VCaP (cell line): ENCODE measurements around the gene KCTD16.

Experiments used
- H3K27ac ChIP-seq: fragments of 450-650 bp; 2 replicates; pipeline ENCODE4 v1.5.1; 2017
- TF ChIP-seq, protein P1 (sequence below): fragments of 450-650 bp; conservative IDR thresholded peaks from 2 replicates; pipeline ENCODE4 v1.5.1; 2017; ENCODE audit warnings: mild to moderate bottlenecking, moderate library complexity

KCTD16 gene

DNA sequence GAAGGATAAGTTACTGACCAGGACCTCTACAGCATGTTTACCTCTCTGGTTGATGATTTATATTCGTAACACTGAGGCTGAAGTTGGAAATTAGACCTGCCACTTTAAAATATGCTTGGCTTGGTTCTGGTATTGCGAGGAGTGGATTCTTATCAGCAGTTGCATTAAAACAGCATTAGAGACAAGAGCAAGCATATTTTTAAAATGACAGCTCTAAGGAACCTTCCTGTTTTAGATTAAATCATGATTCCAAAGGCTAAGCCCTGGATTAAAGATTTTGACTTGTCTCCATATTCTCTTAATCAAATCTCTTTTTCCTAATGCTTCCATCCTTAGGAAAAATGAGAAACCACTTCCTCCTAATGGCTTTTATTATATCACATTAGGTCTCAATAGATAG is 277.8 kb downstream of the KCTD16 start:
- H3K27ac ChIP-seq = no peak overlapping the region
- TF ChIP-seq, protein P1, sequence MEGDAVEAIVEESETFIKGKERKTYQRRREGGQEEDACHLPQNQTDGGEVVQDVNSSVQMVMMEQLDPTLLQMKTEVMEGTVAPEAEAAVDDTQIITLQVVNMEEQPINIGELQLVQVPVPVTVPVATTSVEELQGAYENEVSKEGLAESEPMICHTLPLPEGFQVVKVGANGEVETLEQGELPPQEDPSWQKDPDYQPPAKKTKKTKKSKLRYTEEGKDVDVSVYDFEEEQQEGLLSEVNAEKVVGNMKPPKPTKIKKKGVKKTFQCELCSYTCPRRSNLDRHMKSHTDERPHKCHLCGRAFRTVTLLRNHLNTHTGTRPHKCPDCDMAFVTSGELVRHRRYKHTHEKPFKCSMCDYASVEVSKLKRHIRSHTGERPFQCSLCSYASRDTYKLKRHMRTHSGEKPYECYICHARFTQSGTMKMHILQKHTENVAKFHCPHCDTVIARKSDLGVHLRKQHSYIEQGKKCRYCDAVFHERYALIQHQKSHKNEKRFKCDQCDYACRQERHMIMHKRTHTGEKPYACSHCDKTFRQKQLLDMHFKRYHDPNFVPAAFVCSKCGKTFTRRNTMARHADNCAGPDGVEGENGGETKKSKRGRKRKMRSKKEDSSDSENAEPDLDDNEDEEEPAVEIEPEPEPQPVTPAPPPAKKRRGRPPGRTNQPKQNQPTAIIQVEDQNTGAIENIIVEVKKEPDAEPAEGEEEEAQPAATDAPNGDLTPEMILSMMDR = no peak

DNA sequence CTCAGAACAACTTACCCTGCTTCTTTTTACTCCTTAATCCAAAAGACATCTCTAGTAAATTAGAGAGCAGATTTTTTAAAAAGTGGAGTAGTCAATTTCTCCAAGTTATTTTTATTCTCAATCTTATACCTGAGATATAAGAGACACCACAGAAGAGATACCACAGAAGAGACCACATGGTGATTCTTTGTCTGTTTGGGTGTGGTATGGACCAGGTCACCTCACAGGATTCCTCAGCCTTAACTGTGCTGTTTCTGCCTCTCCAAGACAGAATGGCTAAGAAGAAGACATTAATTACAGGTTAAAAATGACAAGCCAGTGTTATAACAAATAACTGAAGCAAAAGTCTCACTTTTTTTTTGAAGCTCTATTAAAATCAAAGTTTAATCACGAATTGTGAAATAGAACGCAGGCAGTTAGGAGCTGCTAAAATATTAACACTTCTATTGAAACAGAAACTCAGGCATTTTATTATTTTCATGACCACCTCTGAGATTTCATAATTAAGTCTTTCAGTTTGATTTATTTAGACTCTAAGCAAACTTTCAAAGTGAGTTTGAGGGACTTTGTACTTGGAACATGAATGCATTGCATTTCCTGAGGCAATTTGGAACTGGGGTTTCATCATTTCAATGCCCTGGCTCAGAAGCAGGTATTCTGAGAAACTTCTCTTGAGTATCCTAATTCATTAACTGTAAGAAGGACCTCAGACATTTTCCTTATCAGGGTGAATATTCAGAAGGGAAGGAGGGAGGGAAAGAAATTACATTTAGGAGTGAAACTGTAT is 280.7 kb downstream of the KCTD16 start:
- TF ChIP-seq, protein P1 = no peak

DNA sequence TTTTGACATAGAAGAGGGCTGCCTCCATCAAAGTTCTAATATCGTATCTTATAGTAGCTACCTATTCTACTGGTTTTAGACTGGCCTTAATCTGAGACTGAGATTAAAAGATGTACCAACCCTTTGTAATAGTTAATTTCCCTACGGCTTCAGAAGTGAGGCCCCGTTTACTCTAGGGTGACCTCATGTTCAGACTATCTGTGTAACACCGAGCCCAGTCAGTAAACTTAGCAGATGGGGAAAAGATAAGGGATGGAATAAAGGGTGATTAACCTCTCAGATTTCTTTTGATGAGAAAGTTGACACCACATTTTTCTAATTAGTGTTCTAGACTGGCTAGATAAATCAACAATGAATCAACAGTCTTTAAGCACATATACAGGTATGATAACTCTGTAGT is 283.1 kb downstream of the KCTD16 start:
- TF ChIP-seq, protein P1 = no peak
- H3K27ac ChIP-seq = no peak overlapping the region

More for the DNA sequence above, 280.7 kb downstream of the KCTD16 start:
- no peak overlapping the region for H3K27ac ChIP-seq

DNA sequence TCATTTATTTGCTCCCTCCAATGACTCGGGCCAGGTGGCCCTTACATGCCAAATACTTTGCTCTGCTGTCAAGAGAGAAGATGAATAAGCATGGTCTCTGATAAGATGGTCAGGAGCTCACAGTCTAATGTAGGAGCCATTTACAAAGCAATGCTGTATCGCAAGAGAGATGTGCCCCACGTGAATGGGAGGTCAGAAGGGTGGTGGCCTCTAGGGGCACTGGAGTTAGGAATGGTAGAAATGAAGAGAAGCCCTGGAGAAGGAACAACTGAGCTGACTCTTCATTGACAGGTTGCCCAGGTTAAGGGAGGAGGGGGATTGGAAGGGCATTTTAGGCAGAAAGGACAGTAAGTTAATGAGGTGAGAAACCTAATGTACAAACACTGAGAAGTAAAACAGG is 286.5 kb downstream of the KCTD16 start:
- TF ChIP-seq, protein P1 = no peak

DNA sequence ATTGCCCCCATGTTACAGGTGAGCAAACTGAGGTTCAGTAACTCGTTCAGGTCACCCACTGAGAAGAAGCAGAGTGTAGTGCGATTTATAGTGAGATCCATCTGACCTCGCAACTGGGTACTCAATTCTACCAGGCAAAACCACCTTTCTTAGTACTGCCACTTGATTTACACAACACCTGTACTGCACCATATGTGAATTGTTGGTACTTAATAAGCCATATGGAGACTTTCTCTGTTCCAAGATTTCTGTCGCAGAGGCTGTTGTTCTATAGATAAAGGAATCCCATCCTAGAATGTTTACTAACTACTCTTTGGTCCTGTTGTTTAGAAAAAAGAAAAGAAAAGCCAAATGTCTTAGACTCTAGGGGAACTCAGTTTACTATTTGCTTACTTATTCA is 287.5 kb downstream of the KCTD16 start:
- H3K27ac ChIP-seq = no peak overlapping the region
- TF ChIP-seq, protein P1 = no peak

More for the DNA sequence above, 286.5 kb downstream of the KCTD16 start:
- H3K27ac ChIP-seq = no peak overlapping the region

DNA sequence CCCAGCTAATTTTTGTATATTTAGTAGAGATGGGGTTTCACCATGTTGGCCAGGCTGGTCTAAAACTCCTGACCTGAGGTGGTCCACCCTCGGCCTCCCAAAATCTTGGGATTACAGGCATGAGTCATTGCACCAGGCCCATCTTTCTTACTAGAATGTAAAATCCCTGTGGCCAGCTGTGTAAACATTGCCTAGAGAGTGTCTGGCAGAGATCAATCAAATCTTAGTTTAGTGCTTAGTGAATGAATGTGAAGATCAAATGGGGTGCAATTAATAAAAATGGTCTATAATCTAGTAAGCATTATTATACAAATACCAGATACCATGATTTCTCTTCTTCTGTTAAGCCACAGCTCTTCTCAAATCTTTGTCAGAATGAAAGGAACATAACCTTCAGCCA is 289.9 kb downstream of the KCTD16 start:
- H3K27ac ChIP-seq = no peak overlapping the region
- TF ChIP-seq, protein P1 = no peak

DNA sequence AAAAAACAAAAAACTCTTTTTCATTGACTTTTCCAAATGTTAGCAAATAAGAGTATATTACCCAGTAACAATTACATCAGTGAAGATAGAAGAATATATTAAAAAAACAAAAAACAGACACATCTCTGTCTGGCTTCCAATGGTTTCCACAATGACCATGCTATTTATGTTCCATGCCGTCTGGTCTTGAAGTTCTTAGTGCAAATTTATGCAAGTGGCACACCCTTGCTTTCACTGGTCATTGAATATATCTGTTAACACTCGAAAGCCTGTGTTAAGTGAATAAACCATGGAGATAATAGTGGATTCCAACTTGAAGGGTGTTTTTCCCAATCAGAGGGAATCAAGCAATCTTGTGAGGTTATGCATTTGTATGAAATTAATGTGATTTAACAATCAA is 291.9 kb downstream of the KCTD16 start:
- TF ChIP-seq, protein P1 = no peak

More for the DNA sequence above, 291.9 kb downstream of the KCTD16 start:
- no peak overlapping the region for H3K27ac ChIP-seq
